GM21737 (cell line): ENCODE data around the gene C1QTNF3.

ENCODE experiments used
- ATAC-seq: cut with Tn5 transposase; IDR thresholded peaks from one replicate; pipeline ENCODE4 v1.9.1; 2021; ENCODE audit warnings: mild to moderate bottlenecking, moderate library complexity; ENCODE audit not compliant: unreplicated experiment

The C1QTNF3 gene

DNA sequence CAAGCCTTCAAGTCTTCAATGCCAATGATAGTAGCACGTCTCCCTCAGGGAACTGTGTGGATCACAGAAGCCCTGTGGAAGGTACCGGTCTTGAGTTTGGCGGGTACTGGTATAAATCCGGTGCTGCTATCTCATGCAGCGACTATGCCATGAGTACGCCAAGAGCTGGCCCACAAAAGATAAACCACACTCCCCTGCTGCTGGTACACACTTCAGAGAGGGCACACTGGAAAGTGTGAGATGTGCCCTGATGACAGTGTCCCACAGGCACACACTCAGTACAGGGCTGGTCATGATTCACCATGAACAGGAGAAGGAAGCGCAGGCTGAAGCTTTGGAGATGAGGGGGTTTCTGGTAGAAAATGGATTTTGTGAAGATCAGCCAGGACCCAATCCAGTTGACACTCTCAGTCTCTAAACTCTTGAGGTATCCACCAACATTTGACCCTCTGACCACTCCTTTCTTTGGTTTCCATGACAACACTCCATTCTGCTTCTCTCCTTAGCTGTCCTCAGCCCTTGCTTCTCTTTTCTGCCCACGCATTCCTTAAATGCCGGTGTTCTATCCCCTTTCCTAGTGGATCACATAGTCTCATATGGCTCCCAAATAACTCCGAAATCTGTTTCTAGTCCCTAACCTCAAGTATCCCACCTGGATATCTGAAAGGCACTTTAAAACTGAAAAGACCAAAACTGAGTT is 40.2 kb downstream of the C1QTNF3 start:
- no peak for ATAC-seq

DNA sequence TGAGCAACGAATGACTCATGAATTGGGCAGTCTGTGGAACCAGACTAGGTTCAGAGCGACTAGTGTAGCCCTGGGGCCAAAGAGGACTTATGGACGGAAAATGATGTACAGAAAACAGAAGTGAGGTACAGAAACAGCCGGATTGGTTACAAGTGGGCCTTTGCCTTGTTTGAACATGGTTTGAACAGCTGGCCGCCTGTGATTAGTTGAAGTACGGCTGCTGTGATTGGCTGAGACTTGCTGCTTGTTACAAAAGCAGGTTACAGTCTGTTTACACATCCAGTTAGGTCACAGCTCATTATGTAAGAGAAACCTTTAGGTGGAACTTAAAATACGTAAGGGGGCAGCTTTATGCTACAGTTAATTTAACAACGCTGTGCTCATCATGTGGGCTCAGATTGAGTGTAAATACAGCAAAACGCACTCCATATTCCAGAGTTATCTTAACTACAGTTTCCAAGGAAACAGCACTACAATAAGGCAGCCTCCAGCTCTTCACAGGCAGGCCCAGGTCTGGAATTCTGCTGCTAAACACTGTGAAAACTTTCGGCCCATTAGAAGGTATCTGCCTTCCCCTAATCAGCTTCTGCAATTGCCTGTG is 41.7 kb downstream of the C1QTNF3 start:
- no peak for ATAC-seq

DNA sequence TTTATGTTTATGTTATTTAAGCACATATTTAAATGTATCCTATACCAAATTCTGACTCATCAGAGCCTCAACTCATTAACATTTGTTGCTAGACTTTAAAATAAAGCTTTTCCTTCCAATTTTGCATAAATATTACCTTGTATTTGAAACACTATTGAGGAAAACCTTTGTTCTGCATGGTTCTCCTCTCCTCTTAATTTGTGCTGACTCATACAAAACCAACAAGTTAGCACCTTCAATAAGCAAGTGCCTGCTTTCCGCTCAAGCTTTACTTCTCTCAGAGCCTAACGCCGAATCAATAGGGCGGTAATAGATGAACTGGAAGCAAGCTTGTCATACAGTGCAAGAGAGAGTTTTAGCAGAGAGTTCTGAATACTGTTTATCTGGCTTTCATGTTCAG is 43.0 kb downstream of the C1QTNF3 start:
- ATAC-seq = no peak

DNA sequence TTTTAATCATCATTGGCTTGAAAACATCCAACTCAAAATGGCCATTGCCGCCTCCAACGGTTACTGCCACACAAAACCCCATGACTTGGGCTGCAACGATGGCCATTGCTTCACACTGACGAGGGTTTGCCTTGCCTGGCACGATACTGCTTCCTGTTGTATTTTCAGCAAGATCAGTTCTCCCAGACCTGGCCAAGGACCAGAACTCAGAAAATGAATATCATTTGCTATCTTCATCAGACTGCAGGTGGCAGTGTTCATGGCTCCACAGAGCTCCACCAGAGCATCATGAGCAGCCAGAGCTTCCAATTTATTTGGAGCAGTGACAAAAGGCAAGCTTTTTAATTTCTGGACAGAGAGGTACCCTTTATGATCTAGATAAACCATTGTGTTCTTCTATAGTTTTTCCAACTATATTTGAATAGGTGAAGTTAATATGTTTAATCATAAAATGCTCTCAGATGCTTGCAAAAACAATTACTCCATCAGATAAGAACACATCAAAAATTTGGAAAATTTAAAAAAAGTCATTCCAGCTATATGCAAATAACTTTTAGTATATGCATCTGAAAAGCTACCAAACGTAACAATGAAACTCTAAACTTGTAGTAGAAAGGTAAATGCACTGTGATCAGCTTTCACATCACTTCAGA is 45.6 kb downstream of the C1QTNF3 start:
- ATAC-seq = peak; percentile 72

DNA sequence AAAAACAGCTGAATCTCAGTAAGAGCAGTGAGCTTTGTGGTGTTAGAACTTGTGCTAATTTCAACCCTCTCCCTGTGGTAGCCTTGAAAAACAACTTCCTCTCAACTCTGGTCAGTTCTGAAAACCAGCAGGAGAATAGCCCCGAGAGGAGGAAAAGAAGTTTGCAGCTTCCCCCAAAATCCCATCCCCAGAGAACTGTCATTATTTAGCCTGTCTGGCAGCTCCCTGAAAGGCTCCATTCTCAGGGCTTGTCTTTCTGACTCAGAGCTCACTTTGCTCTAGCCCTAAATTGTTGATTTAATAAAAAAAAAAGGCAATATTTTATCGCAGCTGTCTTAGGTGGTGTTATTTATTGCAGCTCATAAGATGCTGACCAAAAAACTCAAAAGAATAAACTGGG is 47.1 kb downstream of the C1QTNF3 start:
- no peak for ATAC-seq

DNA sequence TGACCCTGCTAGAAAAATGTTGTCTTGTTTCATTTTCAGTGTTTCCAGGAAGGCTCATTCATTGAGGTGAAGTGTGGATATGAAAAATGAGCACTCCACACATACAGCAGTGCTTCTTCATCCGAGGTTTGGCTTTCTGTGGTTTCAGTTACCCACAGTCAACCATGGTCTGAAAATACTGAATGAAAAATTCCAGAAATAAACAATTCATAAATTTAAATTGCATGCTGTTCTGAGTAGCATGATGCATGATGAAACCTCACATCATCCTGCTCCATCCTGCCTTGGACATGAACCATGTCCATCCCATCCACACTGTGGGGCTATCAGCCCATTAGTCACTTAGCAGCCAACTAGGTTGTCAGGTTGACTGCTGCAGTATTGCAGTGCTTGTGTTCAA is 48.2 kb downstream of the C1QTNF3 start:
- no peak for ATAC-seq

DNA sequence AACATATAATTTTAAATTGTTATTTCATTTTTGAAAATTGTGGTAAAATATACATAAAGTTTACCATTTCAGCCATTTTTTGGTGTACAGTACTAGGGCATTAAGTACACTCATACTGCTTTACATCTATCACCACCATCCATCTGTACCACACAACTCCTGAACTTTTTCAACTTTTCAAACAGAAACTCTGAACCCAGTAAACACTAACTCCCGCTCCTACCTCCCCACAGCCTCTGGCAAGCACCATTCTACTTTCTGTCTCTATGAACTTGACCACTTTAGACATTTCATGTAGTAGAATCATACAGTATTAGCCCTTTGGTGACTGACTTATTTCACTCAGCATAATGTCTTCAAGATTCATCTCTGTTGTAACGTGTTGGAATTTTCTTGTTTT is 50.1 kb downstream of the C1QTNF3 start:
- ATAC-seq = no peak

DNA sequence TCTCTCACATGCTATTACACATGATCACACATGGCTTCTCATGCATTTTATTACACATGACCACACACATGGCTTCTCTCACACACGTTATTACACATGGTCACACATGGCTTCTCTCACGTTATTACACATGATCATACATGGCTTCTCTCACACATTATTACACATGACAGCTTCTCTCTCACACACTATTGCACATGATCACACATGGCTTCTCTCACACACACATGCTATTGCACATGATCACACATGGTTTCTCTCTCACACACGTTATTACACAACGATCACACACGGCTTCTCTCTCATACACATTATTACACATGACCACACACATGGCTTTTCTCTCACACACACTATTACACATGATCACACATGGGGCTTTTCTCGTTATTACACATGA is 57.6 kb downstream of the C1QTNF3 start:
- no peak for ATAC-seq

DNA sequence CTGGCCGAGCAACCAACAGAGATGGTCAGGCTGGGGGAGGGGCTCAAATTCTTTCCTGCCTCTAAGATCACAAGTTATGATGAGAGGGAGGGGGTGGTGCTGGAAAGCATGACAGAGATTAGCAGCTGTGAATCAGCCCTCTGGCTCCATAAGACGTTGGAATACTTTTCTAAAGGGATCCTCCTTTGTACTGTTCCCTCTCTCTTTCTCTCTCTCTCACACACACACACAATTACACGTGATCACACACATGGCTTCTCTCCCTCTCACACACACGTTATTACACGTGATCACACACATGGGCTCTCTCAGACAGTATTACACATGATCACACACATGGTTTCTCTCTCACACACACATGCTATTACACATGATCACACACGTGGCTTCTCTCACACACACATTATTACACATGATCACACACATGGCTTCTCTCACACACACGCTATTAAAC is 58.3 kb downstream of the C1QTNF3 start, which contains the start of gene SLC45A2:
Gene SLC45A2 (minus strand): TSS at position 23 of the 454 bp plus-strand sequence. CDS start 110 bp downstream, outside the sequence.
- ATAC-seq = no peak

DNA sequence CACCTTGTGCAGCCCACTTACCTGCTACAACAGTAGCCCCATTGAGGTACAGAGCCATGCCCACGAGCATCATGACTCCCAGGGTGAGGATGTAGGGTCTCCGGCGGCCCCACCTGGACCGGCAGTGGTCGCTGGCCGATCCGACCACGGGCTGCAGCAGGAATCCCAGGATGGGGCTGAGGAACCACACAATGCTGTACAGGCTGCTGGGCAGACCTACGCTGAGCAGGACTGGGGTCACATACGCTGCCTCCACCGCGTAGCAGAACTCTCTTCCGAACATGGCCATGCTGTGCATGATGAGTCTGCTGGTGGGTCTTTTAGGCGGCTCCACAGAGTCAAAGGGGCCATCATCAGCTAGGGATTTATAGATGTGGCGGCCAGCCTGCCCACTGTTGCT is 58.8 kb downstream of the C1QTNF3 start:
- ATAC-seq = no peak

DNA sequence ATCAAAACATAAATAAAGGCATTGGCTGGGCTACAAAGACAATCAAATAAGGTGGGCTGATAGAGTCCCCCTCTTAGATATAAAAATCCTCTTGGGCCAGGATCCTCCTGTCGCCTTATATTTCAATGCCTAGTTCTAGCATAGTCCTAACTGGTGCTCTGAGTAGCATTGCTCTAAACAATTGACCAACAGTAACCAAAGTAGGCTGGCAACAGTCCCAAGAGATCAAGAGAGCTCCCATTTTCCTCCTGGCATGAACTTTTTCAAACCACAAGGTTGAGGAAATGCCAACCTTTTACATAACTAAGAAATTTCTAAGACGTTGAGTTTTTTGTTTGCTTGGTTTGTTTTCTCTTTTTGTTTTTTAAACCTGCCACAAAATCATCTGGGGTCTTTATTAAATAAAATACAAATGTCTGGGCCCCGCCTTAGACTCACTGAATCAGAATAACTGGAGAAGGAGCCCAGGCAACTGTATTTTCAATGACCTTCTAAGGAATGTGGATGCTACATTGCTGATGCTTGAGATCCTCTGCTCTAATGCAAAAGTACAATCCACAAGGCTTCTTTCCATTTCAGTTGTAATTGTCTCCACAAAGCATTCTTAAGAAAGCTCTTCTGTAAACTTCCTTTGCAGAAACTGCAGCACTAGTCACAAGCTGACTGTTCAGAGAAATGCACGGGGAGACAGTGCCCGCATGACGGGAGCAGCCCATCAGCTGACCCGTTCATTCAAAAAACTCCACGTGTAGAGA is 61.4 kb downstream of the C1QTNF3 start:
- no peak for ATAC-seq

DNA sequence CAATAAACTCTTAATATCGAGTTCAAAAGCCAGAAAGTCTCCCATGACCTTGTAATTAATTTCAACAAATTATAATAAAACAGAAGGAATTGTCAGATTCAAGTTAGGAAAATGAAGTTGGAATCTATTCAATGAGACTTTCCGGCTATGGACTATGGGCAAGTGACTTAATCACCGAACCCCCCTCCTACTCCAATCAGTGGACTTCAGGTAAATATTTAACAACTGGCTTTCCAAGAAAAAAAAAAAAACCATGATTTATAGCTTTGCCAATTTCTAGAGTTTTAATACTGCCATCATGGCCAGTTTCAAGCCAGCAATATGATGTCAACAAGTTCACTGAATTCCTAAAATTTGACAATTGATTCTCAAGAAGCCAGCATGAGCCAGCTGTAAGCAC is 63.0 kb downstream of the C1QTNF3 start:
- no peak for ATAC-seq

DNA sequence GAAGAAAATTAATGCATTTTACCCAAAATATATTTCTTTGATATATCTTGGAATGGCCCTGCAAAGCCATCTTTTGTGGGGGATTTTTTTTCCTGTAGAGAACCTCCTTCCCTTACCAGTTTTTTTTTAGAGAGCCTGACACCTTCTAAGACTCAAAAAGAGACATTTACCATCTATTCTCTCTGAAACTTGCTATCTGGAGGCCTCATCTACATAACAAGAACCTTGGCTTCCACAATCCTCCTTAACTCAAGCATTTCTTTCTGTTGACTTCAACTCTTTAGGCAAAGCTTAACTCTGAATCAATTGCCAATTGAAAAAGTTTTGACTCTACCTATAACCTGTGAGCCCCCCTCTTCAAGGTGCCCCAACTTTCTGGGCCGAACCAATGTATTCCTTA is 64.7 kb downstream of the C1QTNF3 start:
- no peak for ATAC-seq

DNA sequence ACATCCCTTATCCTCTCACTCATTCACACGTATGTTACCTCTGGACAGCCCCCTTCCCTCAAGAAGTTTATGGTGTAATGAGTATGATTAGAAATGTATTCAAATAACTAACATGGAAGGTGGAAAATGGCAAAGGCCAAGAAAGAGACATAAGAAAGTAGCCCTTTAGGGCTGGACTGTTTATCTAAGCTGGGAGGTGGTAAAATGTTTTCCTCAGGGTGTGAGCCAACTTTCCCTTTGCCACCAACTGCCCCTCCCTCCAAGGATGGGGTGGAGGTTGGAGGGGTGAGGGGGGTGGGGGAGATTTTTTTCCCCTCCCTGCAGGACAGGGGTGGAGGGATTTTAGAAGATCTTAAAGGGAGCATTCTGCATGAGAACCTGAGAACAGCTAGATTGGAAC is 66.7 kb downstream of the C1QTNF3 start:
- ATAC-seq = no peak

DNA sequence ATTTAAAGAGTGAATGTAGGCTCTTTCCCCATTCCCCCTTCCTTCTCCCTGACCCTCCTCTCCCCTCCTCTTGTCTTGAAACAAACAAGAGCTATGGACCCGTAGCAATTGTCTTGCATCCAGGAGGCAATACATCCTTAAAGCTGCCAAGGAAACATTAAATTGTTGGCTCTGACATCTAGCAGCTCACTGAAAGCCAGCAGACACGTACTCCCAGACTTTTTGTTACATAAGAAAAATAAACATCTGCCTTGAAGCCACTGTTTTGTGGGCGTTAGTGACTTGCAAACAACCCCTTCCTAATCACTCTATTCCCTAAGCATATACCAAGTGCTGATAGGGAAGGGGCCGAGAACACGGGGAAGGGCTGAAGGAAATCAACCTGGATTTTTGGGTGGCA is 67.2 kb downstream of the C1QTNF3 start:
- ATAC-seq = no peak

DNA sequence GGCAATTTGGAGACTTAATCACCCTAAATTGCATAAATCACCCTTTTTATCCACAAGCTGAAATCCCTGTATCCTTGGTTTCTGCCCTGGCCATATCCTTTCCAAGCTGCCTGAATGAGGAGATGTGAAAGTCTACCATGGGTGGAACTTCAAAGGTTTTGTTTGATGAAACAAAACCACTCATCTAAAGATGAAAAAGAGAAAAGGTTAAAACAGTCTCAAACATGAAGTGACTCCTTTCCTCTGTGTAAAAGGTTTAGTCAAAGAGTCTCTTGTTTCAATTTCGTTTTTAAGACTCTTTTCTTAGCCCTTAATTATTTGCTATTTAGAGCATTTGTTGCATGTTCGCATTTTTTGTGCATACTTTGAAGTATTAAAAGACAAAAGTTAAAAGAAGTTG is 69.7 kb downstream of the C1QTNF3 start:
- ATAC-seq = no peak

DNA sequence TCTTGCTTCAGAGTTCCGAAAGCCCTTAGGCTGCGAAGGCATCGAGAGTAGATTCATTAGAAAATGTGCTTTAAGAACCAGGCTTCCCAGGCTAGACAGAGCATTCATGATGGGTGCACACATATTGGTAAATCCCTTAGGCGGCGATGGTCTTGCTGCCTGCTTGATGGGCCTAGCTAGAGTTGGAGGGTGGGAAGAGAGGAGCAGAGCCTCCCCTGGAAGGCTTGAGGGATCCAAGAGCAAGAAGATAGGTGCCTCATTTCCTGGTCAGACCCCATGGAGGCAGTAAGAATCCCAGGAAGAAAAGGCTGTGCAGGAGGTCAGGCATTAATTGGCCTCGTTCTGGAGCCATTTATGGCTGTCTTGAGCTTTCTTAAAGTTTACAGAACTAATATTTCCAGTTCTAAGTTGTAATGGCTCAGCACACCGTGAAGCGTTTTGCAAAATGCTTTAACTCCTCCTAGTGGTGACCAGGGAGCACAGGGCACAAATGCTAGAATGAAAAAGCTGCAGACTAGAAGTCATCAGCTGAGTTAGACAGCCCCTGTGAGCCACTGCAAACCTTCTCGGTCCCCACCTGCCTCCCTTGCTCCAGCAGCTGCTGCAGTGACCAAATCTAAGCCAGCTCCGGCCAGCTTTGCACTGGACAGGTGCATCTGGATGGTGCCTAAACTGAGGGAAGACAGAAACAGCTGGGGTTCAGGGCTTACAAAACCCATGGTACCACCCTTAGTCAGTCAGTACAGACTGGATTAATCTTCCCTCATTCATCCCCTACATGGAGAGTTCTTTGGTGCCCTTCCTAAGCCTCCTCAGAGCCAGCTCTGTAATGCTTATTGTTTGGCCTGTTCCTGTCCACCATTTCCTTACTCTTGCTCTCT is 73.2 kb downstream of the C1QTNF3 start:
- ATAC-seq = no peak

DNA sequence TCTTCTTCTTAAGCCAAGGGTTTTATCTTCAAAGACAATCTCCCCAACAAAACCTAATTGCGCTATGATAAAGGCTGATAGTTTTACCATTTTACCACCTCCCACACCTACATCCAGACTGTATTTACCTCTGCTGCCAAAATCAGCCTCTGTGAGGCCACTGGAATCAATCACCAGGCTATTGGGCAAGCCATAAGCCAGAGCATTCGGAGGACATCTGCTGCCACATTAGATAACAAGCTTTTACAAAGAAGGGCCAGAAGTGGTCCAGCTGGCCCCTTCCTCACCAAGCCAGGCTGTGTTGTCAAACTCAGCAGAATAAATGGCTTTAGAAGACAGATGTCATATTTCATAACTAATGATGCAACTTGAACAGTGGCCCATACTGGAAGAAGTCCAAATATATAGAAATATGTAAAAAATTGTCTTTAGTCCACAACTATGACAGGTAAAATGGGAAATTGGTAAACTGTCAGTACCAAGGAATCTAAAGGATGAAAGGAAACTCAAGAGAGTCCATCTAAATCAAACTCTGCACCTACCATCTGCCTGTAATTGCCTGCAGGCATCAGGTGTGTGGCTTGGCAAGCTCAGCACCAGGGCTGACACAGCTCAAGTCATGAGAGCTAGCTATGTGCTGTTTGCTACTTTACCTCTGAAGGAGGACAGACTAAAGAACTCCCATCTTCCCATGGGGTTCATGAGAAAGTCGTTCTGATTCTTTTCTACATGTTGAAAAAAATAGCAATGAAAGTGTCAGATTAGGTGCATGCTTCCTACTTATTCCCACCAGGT is 74.6 kb downstream of the C1QTNF3 start:
- ATAC-seq = no peak
